Psoas muscle (tissue), 8 donors: ENCODE measurements around the gene MUC2. TPM values are rescaled to one million over a fixed set of nuclear protein-coding genes. Genes with fewer than 3 reads are reported as not detected.

Experiments used
- ATAC-seq, 4 donors: fragments of 200-7000 bp; cut with Tn5 transposase; one replicate each; pipeline ENCODE4 v1.9.1; 2020; ENCODE audit warnings: moderate library complexity in 3 of 4, mild to moderate bottlenecking in 2 of 4
- DNase-seq, 2 donors: peaks; one replicate each; pipeline ENCODE4 v3.0.0-alpha.2; 2020
- H3K27ac ChIP-seq: fragments of 200-600 bp; one replicate; pipeline ENCODE4 v1.8.0; 2022
- H3K27me3 ChIP-seq, 3 donors: fragments of 200-600 bp in 1 of 3; one replicate each; pipeline versions ENCODE4 v1.6.1 to v1.8.0; 2013 to 2022; ENCODE audit warnings: low read length in 2 of 3, mild to moderate bottlenecking in 2 of 3, moderate library complexity in 1 of 3; ENCODE audit not compliant: insufficient read depth in 3 of 3
- H3K36me3 ChIP-seq, 2 donors: fragments of 200-600 bp in 1 of 2; one replicate each; pipeline versions ENCODE4 v1.6.1 to v1.8.0; 2013 to 2022; ENCODE audit warnings: low read depth in 1 of 2, mild to moderate bottlenecking in 1 of 2, moderate library complexity in 1 of 2; ENCODE audit not compliant: insufficient read depth in 1 of 2
- H3K4me1 ChIP-seq: fragments of 200-600 bp; one replicate; pipeline ENCODE4 v1.8.0; 2022
- H3K4me3 ChIP-seq: fragments of 200-600 bp; one replicate; pipeline ENCODE4 v1.8.0; 2022; ENCODE audit warnings: mild to moderate bottlenecking
- H3K9me3 ChIP-seq: fragments of 200-600 bp; one replicate; pipeline ENCODE4 v1.8.0; 2022
- CTCF ChIP-seq: fragments of 200-600 bp; IDR thresholded peaks from one replicate; pipeline ENCODE4 v1.8.0; 2022; ENCODE audit warnings: antibody characterized with exemption
- WGBS, 3 donors: extraction: QIAGEN DNeasy Blood & Tissue Kit; methylation state at CpG; one replicate each; pipeline versions ENCODE4 v1.1.6 to v1.1.7; 2013; 5-methylcytosine and 5-hydroxymethylcytosine counted together
- intact Hi-C, 2 donors: fragments of 100-400 bp; cut with DNase I; formaldehyde crosslinking; loops; one replicate each; pipeline versions ENCODE4 v1.11.0 to v1.14.2; 2022
- polyA plus RNA-seq, 3 donors: library from polyadenylated mRNA; stranded (reverse); fragments of 200-250 nt; gene quantifications; one replicate each; pipeline ENCODE4 v1.2.3, GENCODE V29; 2013
- total RNA-seq, 4 donors: library from RNA; stranded (reverse); fragmentation: NEBNext Ultra II Directional in 2 of 4; extraction: Animal tissue kit (Norgen Biotek cat#: 25700) in 2 of 4; gene quantifications; one replicate each; pipeline versions ENCODE4 v1.2.1 to v1.2.4, GENCODE V29; 2021 to 2023
- donor health status: healthy with polysubstance abuse.
- donor health status: DM: no; HTN: no; CAD: no; lungs with moderate emphysema.
- donor health status: Bipolar disorder and iron deficiency.
- donor health status: healthy.
- donor health status: DM: yes; HTN: yes; CAD: no.
- donor health status: DM: no; HTN: no; CAD: no.
- donor health status: DM: no; HTN: no; CAD: no.
- donor health status: DM: yes; HTN: yes; CAD: no.

The MUC2 gene
- total and polyA plus RNA-seq, 7 donors = under 0.01 to 0.44 (median 0.02) TPM; not detected in 2

- H3K27me3 ChIP-seq = peaks cover 0 to 45% (median 4%) of the 10 kb centered on the region in 3 donors
- no peak for DNase-seq
- WGBS, 3 donors = 62 to 74% (median 64%) methylated on average over 7 of the region's 7 CpGs
- H3K4me3 ChIP-seq = no peak overlapping the region
- H3K4me1 ChIP-seq = no peaks in the 10 kb centered on the region
- intact Hi-C loops = no loop called here
- TF ChIP-seq CTCF = no peak
- H3K27ac ChIP-seq = no peak overlapping the region
- no peak for ATAC-seq
- no peaks in the 10 kb centered on the region for H3K36me3 ChIP-seq
- no peaks in the 10 kb centered on the region for H3K9me3 ChIP-seq
Observed at GRCh38 chr11:1122664-1123002, 48.0 kb downstream of the MUC2 start.

- Histone ChIP-seq H3K27ac (no peak overlapping the region), H3K9me3 (no peaks in the 10 kb centered on the region), H3K36me3 (no peaks in the 10 kb centered on the region), H3K27me3 (peaks cover 0 to 43% (median 8%) of the 10 kb centered on the region in 3 donors), H3K4me1 (no peaks in the 10 kb centered on the region), H3K4me3 (no peak overlapping the region)
- intact Hi-C loops = no loop called here
- no peak for TF ChIP-seq CTCF
- 85 to 100% (median 88%) methylated on average over 1 of the region's 1 CpG for WGBS, 3 donors
- DNase-seq (peak in 1 of 2 donors; percentile 39), ATAC-seq (no peak)
Observed at GRCh38 chr11:1123970-1124369, 49.3 kb downstream of the MUC2 start.

Other genes with a start within 250 kb of the MUC2 start
- gene CRACR2B, start 247.0 kb upstream of the MUC2 start, total RNA-seq = 1 to 10 TPM; 2.4 to 8.9 (median 4.1) TPM
- 1 to 10 TPM; 1.9 to 6.4 (median 2.8) TPM for gene CRACR2B, start 247.0 kb upstream of the MUC2 start, polyA plus RNA-seq
- gene CD151, start 241.9 kb upstream of the MUC2 start, total RNA-seq = 100 to 1,000 TPM; 149 to 175 (median 161) TPM
- gene CD151, start 241.9 kb upstream of the MUC2 start, polyA plus RNA-seq = 100 to 1,000 TPM; 158 to 358 (median 224) TPM
- gene POLR2L, start 232.3 kb upstream of the MUC2 start, total RNA-seq = 100 to 1,000 TPM; 113 to 205 (median 156) TPM
- 100 to 1,000 TPM; 114 to 178 (median 176) TPM for gene POLR2L, start 232.3 kb upstream of the MUC2 start, polyA plus RNA-seq
- 10 to 100 TPM; 13.9 to 22.1 (median 16.8) TPM for gene TSPAN4, start 232.0 kb upstream of the MUC2 start, total RNA-seq
- gene TSPAN4, start 232.0 kb upstream of the MUC2 start, polyA plus RNA-seq = 10 to 100 TPM; 11.4 to 38.5 (median 25.1) TPM
- 10 to 100 TPM; 31.2 to 44.5 (median 34.7) TPM for gene CHID1, start 164.1 kb upstream of the MUC2 start, total RNA-seq
- 10 to 100 TPM; 25.5 to 40.4 (median 28.3) TPM for gene CHID1, start 164.1 kb upstream of the MUC2 start, polyA plus RNA-seq
- gene AP2A2, start 149.0 kb upstream of the MUC2 start, total RNA-seq = 10 to 100 TPM; 26.5 to 31.4 (median 27.7) TPM
- 10 to 100 TPM; 15.9 to 21.7 (median 19.8) TPM for gene AP2A2, start 149.0 kb upstream of the MUC2 start, polyA plus RNA-seq
- not detected for gene MUC6, start 38.2 kb upstream of the MUC2 start, total RNA-seq
- under 1 TPM; under 0.01 to 0.04 (median 0.01) TPM for gene MUC6, start 38.2 kb upstream of the MUC2 start, polyA plus RNA-seq
- under 1 TPM in 1 of 4 donors, not detected in 3; 0.02 TPM for gene MUC5AC, start 83.1 kb downstream of the MUC2 start, total RNA-seq
- not detected for gene MUC5AC, start 83.1 kb downstream of the MUC2 start, polyA plus RNA-seq
- under 1 TPM in 3 of 4 donors, not detected in 1; 0.02 to 0.41 (median 0.20) TPM for gene MUC5B, start 148.2 kb downstream of the MUC2 start, total RNA-seq
- under 1 TPM in 1 of 3 donors, not detected in 2; under 0.01 TPM for gene MUC5B, start 148.2 kb downstream of the MUC2 start, polyA plus RNA-seq
- gene TOLLIP, start 234.8 kb downstream of the MUC2 start, total RNA-seq = 10 to 100 TPM; 45.0 to 74.6 (median 65.6) TPM
- 10 to 100 TPM; 33.5 to 56.4 (median 49.9) TPM for gene TOLLIP, start 234.8 kb downstream of the MUC2 start, polyA plus RNA-seq